PC-9 (cell line): ENCODE measurements around the gene MBNL3. TPM values are rescaled to one million over a fixed set of nuclear protein-coding genes. Genes with fewer than 3 reads are reported as not detected.

ENCODE experiments used
- BruUV-seq: library from RNA; stranded (reverse); fragments of 400-500 nt; replicated peaks from 2 replicates; lab custom pipeline; 2021; lab: Mats Ljungman, UMichigan
- CTCF ChIA-PET: fragments of 300-600 bp; sonication (Branson Sonifier 250); formaldehyde crosslinking; loops from one replicate; lab custom pipeline; 2022; ENCODE audit warnings: antibody characterized with exemption; lab: Charles Lee
- POLR2A ChIA-PET: fragments of 300-600 bp; sonication (Branson Sonifier 250); formaldehyde crosslinking; loops from one replicate; lab custom pipeline; 2022; ENCODE audit warnings: antibody characterized with exemption; ENCODE audit not compliant: unreplicated experiment; lab: Charles Lee
- DNase-seq, 2 experiments: peaks; one replicate each; pipeline versions ENCODE4 v3.0.0 to v3.0.0-alpha.2; 2015 to 2022; ENCODE audit warnings: mixed read lengths in 1 of 2
- H2AFZ ChIP-seq: fragments of 200-600 bp; sonication (generic); 2 replicates; pipeline ENCODE4 v1.8.1; 2017; ENCODE audit warnings: antibody characterized with exemption
- H3F3A ChIP-seq: fragments of 200-600 bp; sonication (generic); 2 replicates; pipeline ENCODE4 v1.8.1; 2017; ENCODE audit warnings: antibody characterized with exemption, mild to moderate bottlenecking, low read depth; ENCODE audit not compliant: insufficient read depth
- H3K27ac ChIP-seq: fragments of 200-600 bp; sonication (generic); 2 replicates; pipeline ENCODE4 v1.6.1; 2016; ENCODE audit warnings: mixed run types
- H3K27me3 ChIP-seq: fragments of 200-600 bp; sonication (generic); 2 replicates; pipeline ENCODE4 v1.6.1; 2016; ENCODE audit warnings: low read depth, mixed run types; ENCODE audit not compliant: insufficient read depth
- H3K36me3 ChIP-seq: fragments of 200-600 bp; sonication (generic); 2 replicates; pipeline ENCODE4 v1.6.1; 2016; ENCODE audit warnings: low read depth, mixed run types
- H3K4me1 ChIP-seq: fragments of 200-600 bp; sonication (generic); replicated peaks from 2 replicates; pipeline ENCODE4 v1.6.1; 2016; ENCODE audit warnings: mixed run types; ENCODE audit not compliant: insufficient read depth
- H3K4me2 ChIP-seq: fragments of 200-600 bp; sonication (generic); 2 replicates; pipeline ENCODE4 v1.6.1; 2017; ENCODE audit warnings: mixed run types
- H3K4me3 ChIP-seq: fragments of 200-600 bp; sonication (generic); 2 replicates; pipeline ENCODE4 v1.6.1; 2016; ENCODE audit warnings: mixed run types
- H3K79me2 ChIP-seq: fragments of 200-600 bp; sonication (generic); 2 replicates; pipeline ENCODE4 v1.6.1; 2017; ENCODE audit warnings: low read depth, mixed run types
- H3K9me2 ChIP-seq: fragments of 200-600 bp; sonication (generic); 2 replicates; pipeline ENCODE4 v1.8.1; 2017; ENCODE audit warnings: mild to moderate bottlenecking; ENCODE audit not compliant: insufficient read depth
- H3K9me3 ChIP-seq: fragments of 200-600 bp; sonication (generic); 2 replicates; pipeline ENCODE4 v1.8.1; 2016; ENCODE audit warnings: low read depth; ENCODE audit not compliant: insufficient read depth
- H4K20me1 ChIP-seq: fragments of 200-600 bp; sonication (generic); 2 replicates; pipeline ENCODE4 v1.8.1; 2017; ENCODE audit not compliant: insufficient read depth
- CTCF ChIP-seq: fragments of 200-600 bp; sonication (generic); conservative IDR thresholded peaks from 2 replicates; pipeline ENCODE4 v1.6.1; 2017; ENCODE audit warnings: mixed run types, antibody characterized with exemption, mild to moderate bottlenecking, moderate library complexity
- EZH2 ChIP-seq: fragments of 200-600 bp; sonication (generic); IDR thresholded peaks from 2 replicates; pipeline ENCODE4 v1.8.0; 2017; ENCODE audit warnings: antibody characterized with exemption, low read depth
- intact Hi-C: fragments of 100-400 bp; cut with micrococcal nuclease; formaldehyde crosslinking; loops from one replicate; pipeline ENCODE4 v1.10.0; 2022; ENCODE audit not compliant: unreplicated experiment
- total RNA-seq: library from RNA; stranded (reverse); gene quantifications from 2 replicates; pipeline ENCODE4 v1.2.3, GENCODE V29; 2021

MBNL3 gene
- total RNA-seq, 1 experiment from 2014 or later, result 36.1 TPM

DNA sequence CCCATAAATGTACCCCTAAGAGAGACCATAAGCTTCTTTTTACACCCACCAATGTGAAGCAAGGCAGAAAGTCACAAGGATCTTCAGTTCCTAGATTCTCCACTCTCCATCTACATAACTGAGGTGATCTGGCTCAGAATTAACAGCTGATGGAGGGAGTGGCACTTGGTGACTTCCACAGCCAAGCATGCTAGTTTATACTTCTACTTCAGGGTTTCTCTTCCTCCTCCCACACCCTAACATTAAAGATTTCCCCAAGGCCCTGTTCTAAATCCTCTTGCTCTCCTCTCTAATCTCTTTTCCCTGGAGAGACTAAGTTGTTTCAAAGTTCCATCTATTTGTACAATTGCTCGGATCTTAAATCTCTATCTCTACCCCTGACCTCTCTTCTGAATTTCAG lies 81.1 kb downstream of the MBNL3 start:
- H3K79me2 ChIP-seq, result no peaks in the 10 kb centered on the region
- no peak overlapping the region for H3K4me2 ChIP-seq
- ChIA-PET POLR2A (no interaction called here), CTCF (no interaction called here)
- H4K20me1 ChIP-seq, result no peaks in the 10 kb centered on the region
- DNase-seq, result no peak
- H3K4me3 ChIP-seq, result no peak overlapping the region
- TF ChIP-seq EZH2, result no peak
- no peak for TF ChIP-seq CTCF
- no peaks in the 10 kb centered on the region for H3K36me3 ChIP-seq
- no peaks in the 10 kb centered on the region for H3K27me3 ChIP-seq
- BruUV-seq, result no TSS peak
- intact Hi-C loops, result no loop called here
- no peaks in the 10 kb centered on the region for H3K9me2 ChIP-seq
- H2AFZ ChIP-seq, result no peak overlapping the region
- no peak overlapping the region for H3K27ac ChIP-seq
- no peaks in the 10 kb centered on the region for H3K9me3 ChIP-seq
- no peaks in the 10 kb centered on the region for H3F3A ChIP-seq
- no peaks in the 10 kb centered on the region for H3K4me1 ChIP-seq

DNA sequence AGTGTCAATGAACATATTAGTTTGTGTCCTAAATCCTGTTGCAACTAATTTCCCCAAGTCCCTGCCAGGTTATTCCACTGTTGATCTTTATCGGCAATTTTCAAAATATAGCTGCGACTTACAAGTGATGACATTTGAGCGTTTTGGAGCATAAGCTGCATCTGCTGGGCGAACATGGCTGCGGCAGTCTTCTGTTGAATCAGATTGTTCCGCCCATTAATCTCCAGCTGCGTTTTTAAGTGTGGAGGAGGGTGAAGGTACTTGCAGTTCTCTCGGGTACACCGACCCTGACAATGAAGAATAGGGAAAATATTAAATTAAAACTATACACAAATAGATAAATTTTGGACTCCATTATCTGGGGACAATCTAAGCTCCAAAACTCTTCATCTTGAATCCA lies 82.7 kb downstream of the MBNL3 start:
- H3K27me3 ChIP-seq, result no peaks in the 10 kb centered on the region
- intact Hi-C loops, result no loop called here
- H3K9me3 ChIP-seq, result no peaks in the 10 kb centered on the region
- no peak for TF ChIP-seq EZH2
- TF ChIP-seq CTCF, result no peak
- H3K4me3 ChIP-seq, result no peak overlapping the region
- no peaks in the 10 kb centered on the region for H3F3A ChIP-seq
- no TSS peak for BruUV-seq
- H3K4me1 ChIP-seq, result peaks cover 11% of the 10 kb centered on the region; the same call in 1 of the 2 replicates
- H2AFZ ChIP-seq, result no peak overlapping the region
- DNase-seq, result no peak
- no peaks in the 10 kb centered on the region for H4K20me1 ChIP-seq
- H3K4me2 ChIP-seq, result no peak overlapping the region
- no peaks in the 10 kb centered on the region for H3K9me2 ChIP-seq
- ChIA-PET POLR2A (no interaction called here), CTCF (no interaction called here)
- H3K36me3 ChIP-seq, result no peaks in the 10 kb centered on the region
- H3K27ac ChIP-seq, result no peak overlapping the region
- no peaks in the 10 kb centered on the region for H3K79me2 ChIP-seq

- Histone ChIP-seq H3K9me2 (no peaks in the 10 kb centered on the region), H3K27me3 (no peaks in the 10 kb centered on the region), H3K36me3 (no peaks in the 10 kb centered on the region), H3K4me2 (no peak overlapping the region), H3F3A (no peaks in the 10 kb centered on the region), H3K4me3 (no peak overlapping the region), H2AFZ (no peak overlapping the region), H3K9me3 (no peaks in the 10 kb centered on the region), H4K20me1 (no peaks in the 10 kb centered on the region), H3K27ac (no peak overlapping the region), H3K79me2 (no peaks in the 10 kb centered on the region), H3K4me1 (peaks cover 11% of the 10 kb centered on the region; the same call in 1 of the 2 replicates)
- BruUV-seq, result no TSS peak
- no peak for DNase-seq
- intact Hi-C loops, result no loop called here
- ChIA-PET POLR2A (no interaction called here), CTCF (no interaction called here)
- TF ChIP-seq CTCF (no peak), EZH2 (no peak)
These were observed 84.6 kb downstream of the MBNL3 start for GRCh38 chrX:132404266-132404665.
